IMR-90 (cell line): ENCODE results near the gene ZG16. TPM values are rescaled to one million over a fixed set of nuclear protein-coding genes. Genes with fewer than 3 reads are reported as not detected.

Experiments used
- MAFK ChIP-seq: IDR thresholded peaks from 2 replicates; pipeline ENCODE4 v1.6.1; 2012; ENCODE audit warnings: low read depth, low read length, improper control_type of control experiment
- polyA plus RNA-seq, 3 experiments: library from polyadenylated mRNA; depleted of rRNA; stranded (reverse); fragments of >200 nt; gene quantifications; 2 replicates each; pipeline ENCODE4 v1.2.3, GENCODE V29; 2012; ENCODE audit warnings: low replicate concordance in 1 of 3
- total RNA-seq: library from RNA; depleted of rRNA; stranded (reverse); fragments of >200 nt; gene quantifications from 2 replicates; pipeline ENCODE4 v1.2.3, GENCODE V29; 2012
- TF ChIP-seq, protein P1 (sequence below): fragments of 150-350 bp; IDR thresholded peaks from 2 replicates; pipeline ENCODE4 v1.6.1; 2017; ENCODE audit warnings: mild to moderate bottlenecking, antibody characterized with exemption, low read length, low read depth

Gene ZG16
- total and polyA plus RNA-seq, 2 of the 4 experiments (the other 2 are of a cell fraction), result not detected

GRCh38 chr16:29790183-29790948 lies 12.3 kb downstream of the ZG16 start, which contains the start of gene KIF22 (continued):
- TF ChIP-seq, protein P1, sequence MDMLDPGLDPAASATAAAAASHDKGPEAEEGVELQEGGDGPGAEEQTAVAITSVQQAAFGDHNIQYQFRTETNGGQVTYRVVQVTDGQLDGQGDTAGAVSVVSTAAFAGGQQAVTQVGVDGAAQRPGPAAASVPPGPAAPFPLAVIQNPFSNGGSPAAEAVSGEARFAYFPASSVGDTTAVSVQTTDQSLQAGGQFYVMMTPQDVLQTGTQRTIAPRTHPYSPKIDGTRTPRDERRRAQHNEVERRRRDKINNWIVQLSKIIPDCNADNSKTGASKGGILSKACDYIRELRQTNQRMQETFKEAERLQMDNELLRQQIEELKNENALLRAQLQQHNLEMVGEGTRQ, result no peak
- no peak for TF ChIP-seq MAFK
